Neutrophil (primary cell): ENCODE measurements around the gene FAF1.

ENCODE experiments used
- H3K27ac ChIP-seq: fragments of 200-600 bp; sonication (generic); 2 replicates; pipeline ENCODE4 v1.5.1; 2016; ENCODE audit warnings: mild to moderate bottlenecking, moderate library complexity
- H3K27me3 ChIP-seq: fragments of 200-600 bp; sonication (generic); 2 replicates; pipeline ENCODE4 v1.6.0; 2016; ENCODE audit warnings: mild to moderate bottlenecking
- H3K36me3 ChIP-seq: fragments of 200-600 bp; sonication (generic); 2 replicates; pipeline ENCODE4 v1.5.1; 2017
- H3K4me1 ChIP-seq, 2 experiments: fragments of 200-600 bp in 1 of 2; sonication (generic) in 1 of 2; 1 replicate in 1 of 2; 2 replicates in 1 of 2; pipeline versions ENCODE4 v1.5.1 to v1.6.1; 2013 to 2016; ENCODE audit warnings: low read depth in 1 of 2, low read length in 1 of 2, mild to moderate bottlenecking in 1 of 2, moderate library complexity in 1 of 2; ENCODE audit not compliant: control insufficient read depth in 1 of 2, insufficient read depth in 1 of 2
- H3K4me3 ChIP-seq, 2 experiments: fragments of 200-600 bp in 1 of 2; sonication (generic) in 1 of 2; 1 replicate in 1 of 2; 2 replicates in 1 of 2; pipeline ENCODE4 v1.5.1; 2013 to 2016; ENCODE audit warnings: low read depth in 1 of 2, low read length in 1 of 2, mild to moderate bottlenecking in 1 of 2, moderate library complexity in 1 of 2
- H3K9me3 ChIP-seq: fragments of 200-600 bp; sonication (generic); 2 replicates; pipeline ENCODE4 v1.5.1; 2016
- CTCF ChIP-seq: fragments of 200-600 bp; sonication (generic); IDR thresholded peaks from 2 replicates; pipeline ENCODE4 v1.5.1; 2016; ENCODE audit warnings: antibody characterized with exemption

FAF1 gene

DNA sequence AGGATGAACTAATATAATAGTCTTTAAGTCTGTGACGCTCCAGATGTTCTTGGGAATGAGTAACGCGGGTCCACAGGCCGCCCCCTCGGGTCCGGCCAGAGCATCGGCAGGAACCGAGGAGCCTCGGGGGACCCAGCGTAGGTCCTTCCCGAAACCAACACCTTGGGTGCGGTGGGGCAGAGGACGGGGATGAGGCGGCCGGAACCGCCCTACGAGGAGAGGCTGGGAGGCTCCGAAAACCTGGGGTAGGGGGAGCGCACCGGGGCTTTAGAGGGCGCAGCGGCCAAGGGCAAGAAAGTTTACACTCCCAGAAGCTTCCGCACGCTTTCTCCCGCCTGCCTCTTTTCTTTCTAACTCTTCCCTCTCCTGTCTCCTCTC, 543.9 kb downstream of the FAF1 start:
- H3K9me3 ChIP-seq: no peaks in the 10 kb centered on the region
- TF ChIP-seq CTCF: no peak

GRCh38 chr1:50415235-50416149, 544.6 kb downstream of the FAF1 start:
- no peaks in the 10 kb centered on the region for H3K36me3 ChIP-seq
- peaks cover 100% of the 10 kb centered on the region for H3K27me3 ChIP-seq
- no peak for TF ChIP-seq CTCF
- H3K4me1 ChIP-seq: peaks cover 2 to 4% of the 10 kb centered on the region in 2 experiments
- no peaks in the 10 kb centered on the region for H3K9me3 ChIP-seq
- H3K4me3 ChIP-seq: no peak overlapping the region
- H3K27ac ChIP-seq: no peak overlapping the region

More for the DNA sequence above, 543.9 kb downstream of the FAF1 start:
- no peaks in the 10 kb centered on the region for H3K36me3 ChIP-seq
- H3K27me3 ChIP-seq: peaks cover 100% of the 10 kb centered on the region
- H3K4me3 ChIP-seq: no peak overlapping the region
- no peak overlapping the region for H3K27ac ChIP-seq
- H3K4me1 ChIP-seq: peaks cover 6 to 8% of the 10 kb centered on the region in 2 experiments

DNA sequence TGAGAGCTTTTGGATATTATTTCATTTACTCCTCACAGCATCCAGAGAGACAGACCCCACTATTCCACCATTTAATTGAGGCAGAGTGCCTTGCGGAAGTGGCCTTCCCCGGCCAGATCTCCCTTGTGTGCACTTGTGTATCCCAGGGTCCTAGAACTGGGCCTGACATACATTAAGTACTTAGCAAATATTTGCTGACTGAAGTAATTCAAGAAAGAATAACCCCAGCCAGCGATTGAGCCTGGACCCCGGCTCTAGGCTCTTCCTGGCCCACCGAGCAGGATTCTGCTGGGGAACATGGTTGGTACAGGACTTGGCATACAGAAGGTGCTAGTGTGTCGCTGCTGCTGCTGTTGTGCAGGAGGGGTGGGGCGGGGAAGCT, 545.2 kb downstream of the FAF1 start:
- Histone ChIP-seq H3K4me3 (no peak overlapping the region), H3K4me1 (peaks cover 2 to 4% of the 10 kb centered on the region in 2 experiments), H3K9me3 (no peaks in the 10 kb centered on the region), H3K36me3 (no peaks in the 10 kb centered on the region), H3K27ac (no peak overlapping the region), H3K27me3 (peaks cover 100% of the 10 kb centered on the region)
- TF ChIP-seq CTCF: no peak

DNA sequence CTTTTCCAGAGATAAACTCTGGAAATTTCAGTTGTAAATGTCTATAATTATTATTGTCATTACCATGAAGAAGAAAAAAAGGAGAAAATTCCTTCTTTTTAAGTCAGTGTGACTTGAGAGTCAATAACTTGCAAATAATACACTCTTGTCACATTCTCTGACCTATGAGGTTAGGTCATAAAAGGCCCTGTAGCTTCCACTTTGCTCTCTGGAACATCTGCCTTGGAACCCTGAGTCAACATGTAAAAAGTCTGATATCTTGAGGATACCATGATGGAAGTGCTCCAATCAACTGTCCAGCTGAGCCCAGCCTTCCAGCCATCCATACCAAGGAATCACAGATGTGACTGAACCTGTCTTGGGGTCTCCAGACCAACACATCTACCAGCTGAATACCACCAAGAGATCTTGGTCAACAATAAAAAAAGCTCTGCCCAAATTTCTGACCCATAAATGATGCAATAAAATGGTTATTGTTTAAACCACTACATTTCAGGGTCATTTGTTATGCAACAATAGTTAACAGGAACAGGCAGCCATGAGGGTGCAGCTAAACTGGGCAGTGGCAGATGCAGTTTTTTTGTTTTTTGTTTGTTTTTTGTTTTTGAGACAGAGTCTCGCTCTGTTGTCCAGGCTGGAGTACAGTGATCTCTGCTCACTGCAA, 547.1 kb downstream of the FAF1 start:
- Histone ChIP-seq H3K4me3 (no peak overlapping the region), H3K36me3 (no peaks in the 10 kb centered on the region), H3K9me3 (no peaks in the 10 kb centered on the region), H3K27ac (no peak overlapping the region), H3K4me1 (no peaks in the 10 kb centered on the region), H3K27me3 (peaks cover 97% of the 10 kb centered on the region)
- no peak for TF ChIP-seq CTCF

- no peak overlapping the region for H3K27ac ChIP-seq
- no peaks in the 10 kb centered on the region for H3K36me3 ChIP-seq
- H3K27me3 ChIP-seq: peaks cover 64% of the 10 kb centered on the region
- no peak overlapping the region for H3K4me3 ChIP-seq
- no peak for TF ChIP-seq CTCF
- no peaks in the 10 kb centered on the region for H3K9me3 ChIP-seq
- H3K4me1 ChIP-seq: no peaks in the 10 kb centered on the region
These were observed 554.3 kb downstream of the FAF1 start for GRCh38 chr1:50405814-50406213.
